Measurements from ENCODE around the gene HOXC10.

HOXC10 gene

GRCh38 chr12:54003625-54004024, 18.7 kb downstream of the HOXC10 start:
- no peak for DNase-seq (ENCODE audit: low spot score)

GRCh38 chr12:54004063-54004840, 19.3 kb downstream of the HOXC10 start:
- no peak for DNase-seq (ENCODE audit: low spot score)

- no peak for DNase-seq (ENCODE audit: low spot score)
These were observed 20.0 kb downstream of the HOXC10 start for GRCh38 chr12:54004841-54005530.

- no peak for DNase-seq (ENCODE audit: low spot score)
These were observed 20.5 kb downstream of the HOXC10 start for GRCh38 chr12:54005531-54005852.

GRCh38 chr12:54005853-54006558, 21.1 kb downstream of the HOXC10 start:
- peak; percentile 92 for DNase-seq (ENCODE audit: low spot score)

- DNase-seq (ENCODE audit: low spot score), result no peak
These were observed 21.7 kb downstream of the HOXC10 start for GRCh38 chr12:54006559-54007220.

GRCh38 chr12:54007538-54008259, 22.8 kb downstream of the HOXC10 start:
- DNase-seq (ENCODE audit: low spot score), result no peak

- DNase-seq (ENCODE audit: low spot score), result no peak
These were observed 23.3 kb downstream of the HOXC10 start for GRCh38 chr12:54008260-54008552.

- peak; percentile 68 for DNase-seq (ENCODE audit: low spot score)
These were observed 24.5 kb downstream of the HOXC10 start for GRCh38 chr12:54009171-54010052.

GRCh38 chr12:54010053-54010971, 25.4 kb downstream of the HOXC10 start:
- no peak for DNase-seq (ENCODE audit: low spot score)

- no peak for DNase-seq (ENCODE audit: low spot score)
These were observed 26.2 kb downstream of the HOXC10 start for GRCh38 chr12:54010972-54011664.

- DNase-seq (ENCODE audit: low spot score), result no peak
These were observed 27.0 kb downstream of the HOXC10 start for GRCh38 chr12:54011665-54012532.

- DNase-seq (ENCODE audit: low spot score), result no peak
These were observed 27.9 kb downstream of the HOXC10 start for GRCh38 chr12:54012631-54013409.

- DNase-seq (ENCODE audit: low spot score), result no peak
These were observed 29.6 kb downstream of the HOXC10 start for GRCh38 chr12:54014377-54015017.

- no peak for DNase-seq (ENCODE audit: low spot score)
These were observed 30.3 kb downstream of the HOXC10 start for GRCh38 chr12:54015018-54015931.

GRCh38 chr12:54016051-54016450, 31.1 kb downstream of the HOXC10 start:
- no peak for DNase-seq (ENCODE audit: low spot score)

Data from AG08396 (cell line).